ENCODE data around the gene NGEF.

The NGEF gene

DNA sequence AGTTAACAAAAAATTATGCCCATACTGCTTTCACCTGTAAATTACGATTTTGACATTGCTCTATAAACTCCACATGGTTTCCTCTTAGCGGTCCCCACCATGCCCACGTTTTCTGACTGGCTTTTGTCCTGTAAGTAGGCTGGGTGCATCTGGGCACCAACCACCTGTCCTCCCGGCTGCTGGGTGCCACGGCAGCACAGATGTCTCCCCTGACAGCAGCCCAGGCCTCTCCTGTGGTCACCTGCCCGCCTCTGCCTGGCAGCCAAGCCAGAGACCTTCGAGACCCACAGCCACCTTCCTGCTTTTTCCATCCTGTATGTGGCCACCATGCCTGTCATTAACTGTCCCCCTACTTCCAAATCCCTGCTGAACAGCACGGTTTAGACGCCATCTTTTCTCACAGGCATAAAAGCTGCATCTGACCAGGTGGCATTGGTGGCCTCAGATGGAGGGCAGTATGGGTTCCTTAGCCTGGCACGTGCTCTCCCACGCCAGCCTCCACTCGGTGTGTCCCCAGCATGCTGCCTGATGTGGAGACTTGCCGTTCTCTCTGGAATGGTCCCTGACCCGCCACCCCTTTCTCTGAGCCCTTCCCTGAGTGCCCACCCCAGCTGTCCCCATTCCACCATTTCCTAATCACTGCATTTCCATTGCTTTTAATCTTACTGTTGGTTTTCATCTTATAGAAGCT lies 124.1 kb downstream of the NGEF start:
- Histone ChIP-seq H3K27me3 (ENCODE audit: insufficient read depth, insufficient read length) (no peaks in the 10 kb centered on the region), H3K36me3 (ENCODE audit: insufficient read depth, insufficient read length, low read length) (no peaks in the 10 kb centered on the region), H3K9me3 (ENCODE audit: insufficient read depth, low read length) (no peaks in the 10 kb centered on the region), H3K4me1 (ENCODE audit: insufficient read depth, insufficient read length) (peaks cover 17% of the 10 kb centered on the region), H3K9ac (ENCODE audit: insufficient read length, low read depth) (no peak overlapping the region), H3K4me3 (ENCODE audit: insufficient read length, low read depth) (no peak overlapping the region)
- DNase-seq (ENCODE audit: low read depth, low spot score): no peak
- no peak for TF ChIP-seq ZNF274 (IDR thresholded peaks at IDR 0.05; ENCODE audit: low read depth, low read length)
- TF ChIP-seq YY1 (IDR thresholded peaks at IDR 0.05; ENCODE audit: insufficient read depth, insufficient read length): no peak
- no peak for TF ChIP-seq SUZ12 (IDR thresholded peaks at IDR 0.05; ENCODE audit: extremely low read depth, insufficient read depth, insufficient read length)

DNA sequence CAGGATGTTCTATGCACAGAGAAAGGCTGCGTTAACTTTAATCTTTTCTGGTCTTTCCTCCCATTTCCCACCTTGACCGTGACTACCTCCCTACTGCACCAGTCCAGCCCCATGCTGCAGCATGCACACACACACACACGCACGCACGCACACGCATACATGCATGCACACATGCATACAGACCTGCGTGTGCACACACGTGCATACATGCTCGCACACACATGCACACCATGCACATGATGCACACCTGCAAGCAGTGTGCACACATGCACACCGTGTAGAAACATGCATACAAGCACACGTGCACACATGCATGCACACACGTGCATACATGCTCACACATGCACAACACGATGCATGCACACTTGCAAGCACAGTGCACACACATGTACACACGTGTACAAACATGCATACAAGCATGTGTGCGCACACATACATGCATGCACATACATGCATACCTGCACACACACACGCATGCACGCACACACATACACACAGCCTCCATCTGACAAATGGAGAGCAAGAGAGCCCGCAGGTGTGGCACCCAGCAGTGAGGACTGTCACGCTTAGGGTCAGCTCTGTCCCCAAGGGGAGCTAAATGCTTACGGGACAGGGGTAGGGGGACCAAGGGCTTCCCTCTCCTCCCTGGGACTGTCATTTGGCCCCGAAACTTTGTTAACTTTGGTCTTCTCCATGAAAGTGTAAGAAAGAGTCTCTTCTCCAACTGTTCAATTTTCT lies 124.8 kb downstream of the NGEF start:
- no peaks in the 10 kb centered on the region for H3K36me3 ChIP-seq (ENCODE audit: insufficient read depth, insufficient read length, low read length)
- no peaks in the 10 kb centered on the region for H3K9me3 ChIP-seq (ENCODE audit: insufficient read depth, low read length)
- TF ChIP-seq SUZ12 (IDR thresholded peaks at IDR 0.05; ENCODE audit: extremely low read depth, insufficient read depth, insufficient read length) (no peak), YY1 (IDR thresholded peaks at IDR 0.05; ENCODE audit: insufficient read depth, insufficient read length) (no peak), ZNF274 (IDR thresholded peaks at IDR 0.05; ENCODE audit: low read depth, low read length) (no peak)
- DNase-seq (ENCODE audit: low read depth, low spot score): no peak
- no peak overlapping the region for H3K9ac ChIP-seq (ENCODE audit: insufficient read length, low read depth)
- no peaks in the 10 kb centered on the region for H3K27me3 ChIP-seq (ENCODE audit: insufficient read depth, insufficient read length)
- no peak overlapping the region for H3K4me3 ChIP-seq (ENCODE audit: insufficient read length, low read depth)
- peaks cover 17% of the 10 kb centered on the region for H3K4me1 ChIP-seq (ENCODE audit: insufficient read depth, insufficient read length)

GRCh38 chr2:232887171-232887850 lies 125.7 kb downstream of the NGEF start:
- DNase-seq (ENCODE audit: low read depth, low spot score): no peak
- Histone ChIP-seq H3K9ac (ENCODE audit: insufficient read length, low read depth) (peak overlapping the region; percentile 11), H3K27me3 (ENCODE audit: insufficient read depth, insufficient read length) (no peaks in the 10 kb centered on the region), H3K4me1 (ENCODE audit: insufficient read depth, insufficient read length) (peaks cover 14% of the 10 kb centered on the region), H3K9me3 (ENCODE audit: insufficient read depth, low read length) (no peaks in the 10 kb centered on the region), H3K4me3 (ENCODE audit: insufficient read length, low read depth) (no peak overlapping the region), H3K36me3 (ENCODE audit: insufficient read depth, insufficient read length, low read length) (no peaks in the 10 kb centered on the region)
- TF ChIP-seq YY1 (IDR thresholded peaks at IDR 0.05; ENCODE audit: insufficient read depth, insufficient read length): no peak
- TF ChIP-seq ZNF274 (IDR thresholded peaks at IDR 0.05; ENCODE audit: low read depth, low read length): no peak
- no peak for TF ChIP-seq SUZ12 (IDR thresholded peaks at IDR 0.05; ENCODE audit: extremely low read depth, insufficient read depth, insufficient read length)

GRCh38 chr2:232886632-232887031 lies 126.4 kb downstream of the NGEF start:
- TF ChIP-seq YY1 (IDR thresholded peaks at IDR 0.05; ENCODE audit: insufficient read depth, insufficient read length): no peak
- TF ChIP-seq ZNF274 (IDR thresholded peaks at IDR 0.05; ENCODE audit: low read depth, low read length): no peak
- TF ChIP-seq SUZ12 (IDR thresholded peaks at IDR 0.05; ENCODE audit: extremely low read depth, insufficient read depth, insufficient read length): no peak
- Histone ChIP-seq H3K4me1 (ENCODE audit: insufficient read depth, insufficient read length) (peaks cover 14% of the 10 kb centered on the region), H3K36me3 (ENCODE audit: insufficient read depth, insufficient read length, low read length) (no peaks in the 10 kb centered on the region), H3K9ac (ENCODE audit: insufficient read length, low read depth) (peak overlapping the region; percentile 11), H3K4me3 (ENCODE audit: insufficient read length, low read depth) (no peak overlapping the region), H3K27me3 (ENCODE audit: insufficient read depth, insufficient read length) (no peaks in the 10 kb centered on the region), H3K9me3 (ENCODE audit: insufficient read depth, low read length) (no peaks in the 10 kb centered on the region)
- no peak for DNase-seq (ENCODE audit: low read depth, low spot score)

DNA sequence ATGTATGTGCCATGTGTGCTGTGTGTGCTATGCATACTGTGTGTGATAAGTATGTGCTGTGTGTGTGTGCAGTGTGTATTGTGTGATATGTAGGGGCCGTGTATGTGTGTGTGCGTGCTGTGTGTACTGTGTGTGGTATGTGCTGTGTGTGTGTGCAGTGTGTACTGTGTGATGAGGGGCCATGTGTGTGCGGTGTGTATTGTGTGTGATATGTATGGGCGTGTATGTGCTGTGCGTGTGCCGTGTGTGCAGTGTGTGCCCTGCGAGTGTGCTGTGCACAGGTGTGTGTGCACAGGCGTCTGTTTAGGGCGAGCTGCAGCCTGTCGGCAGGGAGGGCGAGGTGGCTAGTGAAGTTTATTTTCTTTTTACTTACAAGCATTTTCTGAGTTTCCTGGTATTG lies 126.9 kb downstream of the NGEF start:
- no peak overlapping the region for H3K4me3 ChIP-seq (ENCODE audit: insufficient read length, low read depth)
- H3K4me1 ChIP-seq (ENCODE audit: insufficient read depth, insufficient read length): peaks cover 10% of the 10 kb centered on the region
- H3K27me3 ChIP-seq (ENCODE audit: insufficient read depth, insufficient read length): no peaks in the 10 kb centered on the region
- no peak for TF ChIP-seq ZNF274 (IDR thresholded peaks at IDR 0.05; ENCODE audit: low read depth, low read length)
- TF ChIP-seq YY1 (IDR thresholded peaks at IDR 0.05; ENCODE audit: insufficient read depth, insufficient read length): no peak
- TF ChIP-seq SUZ12 (IDR thresholded peaks at IDR 0.05; ENCODE audit: extremely low read depth, insufficient read depth, insufficient read length): no peak
- DNase-seq (ENCODE audit: low read depth, low spot score): no peak
- no peaks in the 10 kb centered on the region for H3K9me3 ChIP-seq (ENCODE audit: insufficient read depth, low read length)
- no peaks in the 10 kb centered on the region for H3K36me3 ChIP-seq (ENCODE audit: insufficient read depth, insufficient read length, low read length)
- H3K9ac ChIP-seq (ENCODE audit: insufficient read length, low read depth): no peak overlapping the region

- Histone ChIP-seq H3K27me3 (ENCODE audit: insufficient read depth, insufficient read length) (no peaks in the 10 kb centered on the region), H3K4me1 (ENCODE audit: insufficient read depth, insufficient read length) (peaks cover 9% of the 10 kb centered on the region), H3K36me3 (ENCODE audit: insufficient read depth, insufficient read length, low read length) (no peaks in the 10 kb centered on the region), H3K4me3 (ENCODE audit: insufficient read length, low read depth) (no peak overlapping the region), H3K9ac (ENCODE audit: insufficient read length, low read depth) (no peak overlapping the region), H3K9me3 (ENCODE audit: insufficient read depth, low read length) (no peaks in the 10 kb centered on the region)
- DNase-seq (ENCODE audit: low read depth, low spot score): no peak
- no peak for TF ChIP-seq ZNF274 (IDR thresholded peaks at IDR 0.05; ENCODE audit: low read depth, low read length)
Measured at GRCh38 chr2:232885264-232885961, 127.6 kb downstream of the NGEF start.
